Myocyte (in vitro differentiated cells): ENCODE measurements around the gene PAK1. TPM values are rescaled to one million over a fixed set of nuclear protein-coding genes. Genes with fewer than 3 reads are reported as not detected.

Experiments used
- DNase-seq: peaks from one replicate; pipeline ENCODE4 v3.0.0-alpha.2; 2012; ENCODE audit warnings: low read depth
- total RNA-seq: library from RNA; depleted of rRNA; stranded (reverse); fragments of >200 nt; gene quantifications from 2 replicates; pipeline ENCODE4 v1.2.3, GENCODE V29; 2014

The PAK1 gene
- total RNA-seq, 1 donor from 2014 or later, result 54.3 TPM

DNA sequence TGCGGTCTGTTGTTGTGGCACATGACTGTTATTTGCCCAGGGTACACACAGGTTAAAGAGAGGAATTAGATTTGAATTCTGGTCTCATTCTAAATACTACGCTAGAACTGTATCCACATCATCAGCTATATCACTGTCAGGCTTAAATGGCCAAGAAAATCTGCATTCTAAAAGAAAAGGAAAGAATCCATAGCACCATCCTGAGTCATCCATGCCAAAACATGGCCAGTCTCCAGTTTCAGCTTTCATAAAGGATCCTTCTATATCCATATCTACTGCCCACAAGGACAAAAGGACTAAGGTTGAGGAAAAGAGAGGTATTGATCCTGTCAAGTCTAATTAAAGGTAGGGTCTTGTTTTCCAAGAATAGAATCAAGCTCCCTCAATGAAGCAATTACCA, 98.8 kb downstream of the PAK1 start:
- no peak for DNase-seq

DNA sequence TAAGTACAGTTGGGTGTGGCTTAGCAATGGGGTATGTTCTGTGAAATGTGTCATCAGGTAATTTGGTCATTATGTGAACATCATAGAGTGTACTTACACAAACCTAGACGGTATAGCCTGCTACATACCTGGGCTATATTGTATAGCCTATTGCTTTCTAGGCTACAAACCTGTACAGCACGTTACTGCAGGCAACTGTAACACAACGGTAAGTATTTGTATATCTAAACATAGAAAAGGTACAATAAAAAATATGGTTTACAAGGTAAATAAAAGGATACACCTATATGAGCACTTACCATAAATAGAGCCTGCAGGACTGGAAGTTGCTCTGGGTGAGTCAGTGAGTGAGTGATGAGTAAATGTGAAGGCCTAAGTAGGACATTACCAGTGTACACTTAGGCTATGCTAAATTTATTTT, 99.3 kb downstream of the PAK1 start:
- DNase-seq, result no peak

DNA sequence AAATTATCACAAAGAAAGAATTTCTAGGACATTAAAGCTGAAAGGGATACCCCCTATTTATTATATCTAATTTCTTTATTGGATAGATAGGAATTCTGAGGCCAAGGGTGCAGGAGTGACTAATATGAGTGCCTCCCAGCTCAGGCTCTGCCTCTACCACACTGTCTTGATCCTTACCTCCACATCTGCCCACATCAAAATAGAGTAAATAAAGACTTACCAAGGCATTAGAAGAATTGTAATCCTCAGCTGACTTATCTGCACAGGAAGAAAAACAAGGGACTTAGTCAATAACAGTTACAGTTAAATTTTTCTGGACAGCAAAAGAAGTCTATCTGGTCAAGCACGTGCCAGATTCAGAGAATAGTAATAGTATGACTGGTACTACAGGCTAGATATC, 99.8 kb downstream of the PAK1 start:
- no peak for DNase-seq

DNA sequence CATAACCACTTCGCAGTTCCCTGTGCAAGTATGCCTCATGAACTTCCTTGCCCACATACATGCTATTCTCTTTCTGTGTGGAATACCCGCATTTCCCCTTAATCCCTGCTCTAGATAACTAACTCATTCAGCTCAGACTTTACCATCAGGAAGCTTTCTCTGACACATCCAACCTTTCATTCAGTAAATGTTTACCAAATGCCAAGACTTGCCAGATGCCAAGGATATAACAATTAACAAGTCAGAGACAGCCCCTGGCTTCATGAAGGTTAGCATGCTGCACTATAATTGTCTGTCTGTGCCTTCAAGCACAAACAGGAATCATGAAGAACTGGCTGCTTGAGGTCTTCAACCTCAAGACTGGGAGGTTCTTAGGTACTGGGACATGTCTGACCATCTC, 101.2 kb downstream of the PAK1 start:
- DNase-seq, result no peak

- DNase-seq, result peak; percentile 42
These were observed 102.2 kb downstream of the PAK1 start for GRCh38 chr11:77371646-77372045.

- no peak for DNase-seq
These were observed 103.7 kb downstream of the PAK1 start for GRCh38 chr11:77370217-77370616.

- DNase-seq, result peak; percentile 77
These were observed 112.7 kb downstream of the PAK1 start for GRCh38 chr11:77361184-77361583.

DNA sequence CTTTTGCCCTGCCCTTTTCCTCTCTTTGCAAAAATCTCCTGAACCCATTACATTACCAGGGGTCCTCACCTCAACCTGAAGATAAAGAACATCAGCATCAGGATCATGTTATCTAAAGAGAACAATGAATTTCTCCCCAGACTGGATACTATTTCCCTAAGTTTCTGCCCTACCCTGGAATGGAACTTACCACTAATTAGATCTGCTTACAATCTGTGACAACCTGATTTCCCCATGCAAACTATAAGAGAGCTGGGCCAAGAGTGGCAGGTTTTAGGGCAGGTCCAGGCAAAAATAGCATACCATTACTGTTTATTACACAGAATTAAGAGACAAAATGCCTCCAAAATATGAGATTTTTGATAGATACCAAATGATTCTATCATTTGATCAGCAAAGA, 114.4 kb downstream of the PAK1 start:
- DNase-seq, result no peak

DNA sequence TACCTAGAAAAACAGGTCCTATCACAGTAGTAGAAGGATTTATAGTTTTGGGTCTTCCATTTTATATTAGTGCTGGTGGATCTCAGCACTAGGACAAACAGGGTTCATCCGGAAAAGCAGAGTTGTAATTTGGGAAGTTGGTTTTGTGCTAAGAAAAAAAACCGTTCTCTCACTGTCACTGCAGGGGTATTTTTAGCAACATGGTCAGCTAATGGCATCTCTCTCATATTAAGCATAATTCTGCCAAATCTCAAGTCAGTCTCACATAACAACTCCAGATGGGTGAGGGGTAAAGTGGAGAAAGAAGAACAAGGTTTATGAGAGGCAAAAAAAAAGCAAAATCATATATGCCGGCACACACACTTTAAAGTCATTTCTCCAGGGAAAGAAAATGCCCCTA, 120.8 kb downstream of the PAK1 start:
- peak; percentile 58 for DNase-seq

DNA sequence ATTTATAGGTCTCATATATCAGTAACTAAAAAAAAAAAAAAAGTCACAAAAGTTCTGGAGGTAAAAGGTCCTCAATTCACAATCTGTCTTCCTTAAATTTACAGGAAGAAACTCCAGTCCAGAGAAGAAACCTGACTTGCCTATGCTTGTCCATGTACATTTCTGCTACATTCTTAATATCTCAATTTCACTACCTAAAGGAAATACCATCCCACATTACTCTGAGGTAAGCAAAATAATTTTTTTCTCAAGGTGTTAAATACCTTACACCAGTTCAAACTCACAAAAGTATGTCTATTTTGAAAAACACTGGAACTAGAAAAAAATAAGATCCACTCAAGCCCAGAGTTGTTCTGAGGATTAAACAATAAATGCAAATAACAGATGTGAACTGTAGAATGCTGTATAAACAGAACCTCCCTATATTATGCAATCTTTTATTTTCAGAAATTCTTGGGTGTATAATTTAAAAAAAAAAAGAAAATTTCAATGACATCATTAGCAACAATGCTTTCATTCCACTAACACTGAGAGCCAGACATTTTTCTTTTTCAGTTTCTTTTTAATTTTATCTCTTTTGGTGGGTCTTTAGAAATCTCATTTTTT, 122.5 kb downstream of the PAK1 start:
- no peak for DNase-seq

GRCh38 chr11:77347948-77348347, 125.9 kb downstream of the PAK1 start:
- peak; percentile 28 for DNase-seq

GRCh38 chr11:77346906-77347603, 126.8 kb downstream of the PAK1 start:
- peak; percentile 26 for DNase-seq

DNA sequence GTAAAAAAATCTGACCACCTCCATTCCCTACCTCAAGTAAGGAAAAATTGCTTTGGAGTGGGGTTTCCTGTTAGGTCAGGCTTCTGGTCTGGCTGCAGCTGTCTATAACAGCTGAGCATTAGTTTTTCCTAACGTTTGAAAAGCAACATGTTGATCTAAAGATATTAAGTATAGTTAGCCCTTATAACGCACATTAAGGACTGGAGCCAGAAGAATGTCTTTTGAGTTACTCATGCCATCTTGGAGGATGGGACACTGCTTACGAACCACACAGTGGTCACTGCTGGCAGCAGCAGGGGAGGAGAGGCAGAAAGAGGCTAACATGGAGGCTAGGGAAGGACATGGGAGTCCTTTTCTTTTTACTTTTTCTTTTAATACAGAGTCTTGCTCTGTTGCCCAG, 128.3 kb downstream of the PAK1 start:
- peak; percentile 89 for DNase-seq

DNA sequence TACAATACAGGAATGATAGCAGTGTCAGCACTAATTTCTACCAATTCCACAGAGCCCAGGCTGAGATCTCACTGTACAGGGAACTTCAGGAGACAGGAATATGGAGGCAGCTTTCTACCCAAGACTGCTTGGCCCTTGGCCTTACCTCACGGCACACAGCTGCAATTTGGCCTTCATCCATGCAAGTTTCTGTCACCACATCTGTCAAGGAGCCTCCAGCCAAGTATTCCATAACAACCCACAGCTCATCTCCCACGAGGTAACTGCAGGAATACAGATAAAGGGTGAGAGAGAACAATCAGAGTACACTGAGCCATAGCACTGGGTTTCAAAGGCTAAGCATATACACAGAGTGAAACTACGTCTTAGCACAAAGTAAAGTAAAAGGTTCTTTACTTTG, 133.4 kb downstream of the PAK1 start:
- DNase-seq, result no peak

DNA sequence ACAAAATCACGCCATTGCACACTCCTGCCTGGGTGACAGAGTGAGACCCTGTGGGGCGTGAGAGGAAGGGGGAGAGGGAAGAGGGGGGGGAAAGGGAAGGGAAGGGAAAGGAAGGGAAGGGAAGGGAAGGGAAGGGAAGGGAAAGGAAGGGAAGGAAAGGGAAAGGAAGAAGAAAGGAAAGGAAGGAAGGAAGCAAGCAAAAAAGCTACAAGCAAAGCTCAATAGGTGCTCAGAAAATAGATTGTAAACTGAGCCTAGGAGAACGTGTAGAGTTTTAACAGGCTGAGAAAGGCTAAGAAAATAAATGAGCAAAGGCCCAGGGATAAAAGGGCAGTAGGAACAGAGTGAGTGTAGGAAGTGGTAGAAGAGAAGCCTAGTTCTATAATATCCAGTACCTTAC, 141.6 kb downstream of the PAK1 start:
- DNase-seq, result no peak

GRCh38 chr11:77325159-77325558, 148.7 kb downstream of the PAK1 start:
- no peak for DNase-seq

- no peak for DNase-seq
These were observed 149.4 kb downstream of the PAK1 start for GRCh38 chr11:77324508-77324907.

GRCh38 chr11:77322926-77323590, 150.8 kb downstream of the PAK1 start:
- DNase-seq, result peak; percentile 51

- DNase-seq, result peak; percentile 95
These were observed 151.4 kb downstream of the PAK1 start for GRCh38 chr11:77322506-77322905.

DNA sequence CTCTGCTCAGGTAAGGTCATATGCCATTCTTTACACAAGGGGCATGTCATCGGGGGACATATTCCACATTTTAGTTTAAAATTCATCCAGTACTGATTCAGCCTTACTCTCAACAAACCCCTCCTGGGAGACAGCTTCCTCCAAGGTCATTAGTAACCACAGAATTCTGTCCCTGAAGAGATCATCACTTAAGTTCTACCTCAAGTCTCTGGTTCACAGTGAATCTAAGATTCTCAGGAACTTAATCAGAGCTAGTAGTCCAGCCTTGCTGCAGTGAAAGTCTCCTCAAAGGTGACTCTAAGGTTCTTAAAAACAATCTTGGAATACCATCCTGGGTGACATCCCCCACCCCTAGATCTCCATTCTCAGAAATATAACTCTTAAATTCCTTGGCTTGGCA, 153.5 kb downstream of the PAK1 start:
- DNase-seq, result no peak

DNA sequence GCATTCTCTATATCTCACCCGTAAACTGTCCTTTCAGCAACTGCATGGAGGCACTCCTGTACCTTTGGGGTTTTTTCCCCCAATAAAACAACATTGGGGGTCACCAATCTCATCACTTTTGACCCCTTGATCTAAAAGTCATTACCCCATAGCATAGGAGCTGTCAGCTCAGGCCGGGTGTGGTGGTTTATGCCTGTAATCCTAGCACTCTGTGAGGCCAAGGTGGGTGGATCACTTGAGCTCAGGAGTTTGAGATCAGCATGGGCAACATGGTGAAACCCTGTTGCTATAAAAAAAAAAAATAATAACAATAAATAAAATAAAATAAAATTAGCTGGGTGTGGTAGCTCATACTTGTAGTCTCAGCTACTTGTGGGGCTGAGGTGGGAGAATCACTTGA, 155.3 kb downstream of the PAK1 start:
- DNase-seq, result no peak

DNA sequence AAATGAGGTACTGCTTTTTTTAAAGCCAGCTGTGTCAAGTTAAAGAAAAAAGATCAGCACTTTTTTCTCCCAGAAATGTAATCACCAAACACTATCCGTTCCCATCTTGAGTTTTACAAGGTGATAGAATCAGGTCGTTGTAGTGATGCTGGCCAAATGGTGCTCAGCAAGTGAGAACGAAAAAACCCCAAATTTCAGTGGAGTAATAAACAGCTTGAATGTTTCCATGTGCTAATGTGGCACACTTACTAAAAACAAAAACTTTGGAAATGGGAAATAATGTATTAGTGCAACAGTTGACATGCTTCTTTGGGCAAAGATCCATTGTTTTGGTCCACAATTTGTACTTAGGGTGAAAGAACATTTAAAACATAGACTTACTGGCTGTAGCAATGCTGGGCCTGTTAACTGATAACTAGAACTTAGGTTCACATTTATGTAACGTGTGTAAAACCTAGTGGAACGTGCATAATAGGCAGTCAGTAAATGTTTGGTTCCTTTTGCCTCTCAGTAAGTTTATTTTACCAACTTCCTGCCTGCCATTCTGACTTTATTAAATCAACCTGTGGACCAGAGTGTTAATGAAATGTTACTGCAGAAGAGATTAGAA, 157.1 kb downstream of the PAK1 start:
- no peak for DNase-seq
